A549 (cell line): Measurements from ENCODE around the gene PRR15.

Source experiments
- KDM5A ChIP-seq: fragments of 200-600 bp; sonication (generic); IDR thresholded peaks from 2 replicates; pipeline ENCODE4 v1.6.1; 2016; ENCODE audit warnings: antibody characterized with exemption, mild to moderate bottlenecking
- SREBF2 ChIP-seq: fragments of 450-650 bp; IDR thresholded peaks from 2 replicates; pipeline ENCODE4 v1.6.1; 2014; ENCODE audit warnings: mild to moderate bottlenecking, moderate library complexity
- TP53 ChIP-seq: fragments of 250-450 bp; sonication (Bioruptor Pico); IDR thresholded peaks from 2 replicates; pipeline ENCODE4 v1.5.0; 2021; ENCODE audit warnings: mild to moderate bottlenecking, moderate library complexity
- TF ChIP-seq, protein P1 (sequence below): fragments of >200 bp; sonication (Bioruptor Twin); formaldehyde crosslinking; IDR thresholded peaks from 3 replicates; pipeline ENCODE4 v1.6.1; 2016
- TF ChIP-seq, protein P2 (sequence below): fragments of >200 bp; sonication (Bioruptor Twin); formaldehyde crosslinking; IDR thresholded peaks from 3 replicates; pipeline ENCODE4 v1.5.1; 2016

DNA sequence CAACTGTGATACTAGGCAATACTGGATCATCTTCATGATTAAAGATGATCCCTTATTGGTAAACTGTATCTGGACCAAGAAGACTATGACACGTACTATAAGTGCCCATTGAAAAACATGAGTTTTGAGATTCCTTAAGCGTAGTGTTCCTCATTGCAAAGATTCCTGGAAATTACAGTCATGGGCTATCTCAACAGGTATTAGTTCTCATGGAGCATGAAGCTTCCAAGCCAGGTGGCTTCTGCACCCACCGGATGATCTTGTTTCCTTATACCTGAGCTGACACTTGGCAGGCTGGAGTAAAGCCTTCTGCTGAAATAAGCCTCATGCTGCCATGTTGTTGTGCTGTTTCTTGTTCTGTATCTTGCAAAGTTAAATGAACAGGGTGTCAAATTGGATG, 8.6 kb upstream of the PRR15 start:
- TF ChIP-seq TP53 (CRISPR knock-in tag) (no peak), SREBF2 (no peak), KDM5A (no peak)
- TF ChIP-seq, protein P1, sequence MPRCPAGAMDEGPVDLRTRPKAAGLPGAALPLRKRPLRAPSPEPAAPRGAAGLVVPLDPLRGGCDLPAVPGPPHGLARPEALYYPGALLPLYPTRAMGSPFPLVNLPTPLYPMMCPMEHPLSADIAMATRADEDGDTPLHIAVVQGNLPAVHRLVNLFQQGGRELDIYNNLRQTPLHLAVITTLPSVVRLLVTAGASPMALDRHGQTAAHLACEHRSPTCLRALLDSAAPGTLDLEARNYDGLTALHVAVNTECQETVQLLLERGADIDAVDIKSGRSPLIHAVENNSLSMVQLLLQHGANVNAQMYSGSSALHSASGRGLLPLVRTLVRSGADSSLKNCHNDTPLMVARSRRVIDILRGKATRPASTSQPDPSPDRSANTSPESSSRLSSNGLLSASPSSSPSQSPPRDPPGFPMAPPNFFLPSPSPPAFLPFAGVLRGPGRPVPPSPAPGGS = no peak
- TF ChIP-seq, protein P2, sequence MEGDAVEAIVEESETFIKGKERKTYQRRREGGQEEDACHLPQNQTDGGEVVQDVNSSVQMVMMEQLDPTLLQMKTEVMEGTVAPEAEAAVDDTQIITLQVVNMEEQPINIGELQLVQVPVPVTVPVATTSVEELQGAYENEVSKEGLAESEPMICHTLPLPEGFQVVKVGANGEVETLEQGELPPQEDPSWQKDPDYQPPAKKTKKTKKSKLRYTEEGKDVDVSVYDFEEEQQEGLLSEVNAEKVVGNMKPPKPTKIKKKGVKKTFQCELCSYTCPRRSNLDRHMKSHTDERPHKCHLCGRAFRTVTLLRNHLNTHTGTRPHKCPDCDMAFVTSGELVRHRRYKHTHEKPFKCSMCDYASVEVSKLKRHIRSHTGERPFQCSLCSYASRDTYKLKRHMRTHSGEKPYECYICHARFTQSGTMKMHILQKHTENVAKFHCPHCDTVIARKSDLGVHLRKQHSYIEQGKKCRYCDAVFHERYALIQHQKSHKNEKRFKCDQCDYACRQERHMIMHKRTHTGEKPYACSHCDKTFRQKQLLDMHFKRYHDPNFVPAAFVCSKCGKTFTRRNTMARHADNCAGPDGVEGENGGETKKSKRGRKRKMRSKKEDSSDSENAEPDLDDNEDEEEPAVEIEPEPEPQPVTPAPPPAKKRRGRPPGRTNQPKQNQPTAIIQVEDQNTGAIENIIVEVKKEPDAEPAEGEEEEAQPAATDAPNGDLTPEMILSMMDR = no peak
